Parathyroid adenoma (tissue), 2 donors: ENCODE results near the gene KLHL6.
"Not testable (repeated sequence)": the region's sequence is repeated elsewhere in the genome, so short reads cannot be mapped to it uniquely, and the experiment has no call there.

Source experiments
- H2AFZ ChIP-seq: fragments of 300-600 bp; sonication (generic); one replicate; pipeline ENCODE4 v1.7.0; 2017; ENCODE audit warnings: antibody characterized with exemption, mild to moderate bottlenecking
- H3K27ac ChIP-seq: fragments of 300-600 bp; sonication (generic); one replicate; pipeline ENCODE4 v1.7.0; 2017
- H3K27me3 ChIP-seq: fragments of 300-600 bp; sonication (generic); one replicate; pipeline ENCODE4 v1.7.0; 2017; ENCODE audit warnings: low read length; ENCODE audit not compliant: control insufficient read depth, insufficient read depth
- H3K36me3 ChIP-seq: fragments of 300-600 bp; sonication (generic); one replicate; pipeline ENCODE4 v1.7.0; 2017; ENCODE audit warnings: low read length; ENCODE audit not compliant: control insufficient read depth, insufficient read depth
- H3K4me1 ChIP-seq: fragments of 300-600 bp; sonication (generic); one replicate; pipeline ENCODE4 v1.7.0; 2017; ENCODE audit warnings: control low read depth
- H3K4me2 ChIP-seq: fragments of 300-600 bp; sonication (generic); one replicate; pipeline ENCODE4 v1.7.0; 2017; ENCODE audit warnings: low read length
- H3K4me3 ChIP-seq: fragments of 300-600 bp; sonication (generic); one replicate; pipeline ENCODE4 v1.7.0; 2017; ENCODE audit warnings: low read depth, low read length
- H3K79me2 ChIP-seq: fragments of 300-600 bp; sonication (generic); one replicate; pipeline ENCODE4 v1.7.0; 2017; ENCODE audit warnings: control low read depth
- H3K9ac ChIP-seq: fragments of 300-600 bp; sonication (generic); one replicate; pipeline ENCODE4 v1.7.0; 2017; ENCODE audit warnings: mild to moderate bottlenecking
- H3K9me3 ChIP-seq: fragments of 300-600 bp; sonication (generic); one replicate; pipeline ENCODE4 v1.7.0; 2017; ENCODE audit warnings: low read length; ENCODE audit not compliant: control insufficient read depth
- CTCF ChIP-seq: fragments of 300-600 bp; sonication (generic); IDR thresholded peaks from one replicate; pipeline ENCODE4 v1.7.0; 2017; ENCODE audit warnings: antibody characterized with exemption, mild to moderate bottlenecking
- donor health status: primary hyperparathyroidism.

KLHL6 gene

GRCh38 chr3:183475016-183475763 lies 80.3 kb downstream of the KLHL6 start:
- H3K4me2 ChIP-seq, result no peak overlapping the region
- H3K27me3 ChIP-seq, result no peaks in the 10 kb centered on the region
- no peaks in the 10 kb centered on the region for H3K79me2 ChIP-seq
- H3K36me3 ChIP-seq, result no peaks in the 10 kb centered on the region
- TF ChIP-seq CTCF, result no peak
- no peak overlapping the region for H3K9ac ChIP-seq
- no peak overlapping the region for H3K27ac ChIP-seq
- H3K4me3 ChIP-seq, result no peak overlapping the region
- no peak overlapping the region for H2AFZ ChIP-seq
- no peaks in the 10 kb centered on the region for H3K4me1 ChIP-seq
- no peaks in the 10 kb centered on the region for H3K9me3 ChIP-seq

GRCh38 chr3:183473969-183474368 lies 81.5 kb downstream of the KLHL6 start:
- no peaks in the 10 kb centered on the region for H3K36me3 ChIP-seq
- H2AFZ ChIP-seq, result peak overlapping the region; percentile 3
- H3K4me3 ChIP-seq, result no peak overlapping the region
- no peak overlapping the region for H3K9ac ChIP-seq
- no peak for TF ChIP-seq CTCF
- H3K9me3 ChIP-seq, result no peaks in the 10 kb centered on the region
- no peak overlapping the region for H3K4me2 ChIP-seq
- no peaks in the 10 kb centered on the region for H3K27me3 ChIP-seq
- no peak overlapping the region for H3K27ac ChIP-seq
- H3K4me1 ChIP-seq, result no peaks in the 10 kb centered on the region
- no peaks in the 10 kb centered on the region for H3K79me2 ChIP-seq

DNA sequence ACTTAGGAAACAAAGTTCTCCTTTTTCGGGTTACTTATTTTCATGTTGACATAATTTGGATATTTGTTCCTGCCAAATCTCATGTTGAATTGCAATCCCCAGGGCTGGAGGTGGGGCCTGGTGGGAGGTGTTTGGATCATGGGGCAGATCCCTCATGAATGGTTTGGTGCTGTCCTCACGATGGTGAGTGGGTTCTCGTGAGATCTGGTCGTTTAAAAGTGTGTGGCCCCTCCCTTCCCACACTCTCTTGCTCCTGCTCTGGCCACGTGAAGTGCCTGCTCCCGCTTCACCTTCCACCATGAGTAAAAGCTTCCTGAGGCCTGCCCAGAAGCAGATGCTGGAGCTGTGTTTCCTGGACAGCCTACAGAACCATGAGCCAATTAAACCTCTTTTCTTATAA lies 83.4 kb downstream of the KLHL6 start:
- H3K9ac ChIP-seq, result no peak overlapping the region
- H3K4me1 ChIP-seq, result no peaks in the 10 kb centered on the region
- no peaks in the 10 kb centered on the region for H3K27me3 ChIP-seq
- no peak for TF ChIP-seq CTCF
- H3K9me3 ChIP-seq, result no peaks in the 10 kb centered on the region
- no peaks in the 10 kb centered on the region for H3K79me2 ChIP-seq
- no peak overlapping the region for H3K27ac ChIP-seq
- H3K4me2 ChIP-seq, result no peak overlapping the region
- no peak overlapping the region for H3K4me3 ChIP-seq
- H2AFZ ChIP-seq, result no peak overlapping the region
- H3K36me3 ChIP-seq, result no peaks in the 10 kb centered on the region

GRCh38 chr3:183468424-183468823 lies 87.1 kb downstream of the KLHL6 start:
- Histone ChIP-seq H2AFZ (no peak overlapping the region), H3K9me3 (no peaks in the 10 kb centered on the region), H3K9ac (no peak overlapping the region), H3K27ac (no peak overlapping the region), H3K79me2 (no peaks in the 10 kb centered on the region), H3K27me3 (no peaks in the 10 kb centered on the region), H3K4me3 (no peak overlapping the region), H3K36me3 (no peaks in the 10 kb centered on the region), H3K4me1 (no peaks in the 10 kb centered on the region), H3K4me2 (no peak overlapping the region)
- no peak for TF ChIP-seq CTCF

DNA sequence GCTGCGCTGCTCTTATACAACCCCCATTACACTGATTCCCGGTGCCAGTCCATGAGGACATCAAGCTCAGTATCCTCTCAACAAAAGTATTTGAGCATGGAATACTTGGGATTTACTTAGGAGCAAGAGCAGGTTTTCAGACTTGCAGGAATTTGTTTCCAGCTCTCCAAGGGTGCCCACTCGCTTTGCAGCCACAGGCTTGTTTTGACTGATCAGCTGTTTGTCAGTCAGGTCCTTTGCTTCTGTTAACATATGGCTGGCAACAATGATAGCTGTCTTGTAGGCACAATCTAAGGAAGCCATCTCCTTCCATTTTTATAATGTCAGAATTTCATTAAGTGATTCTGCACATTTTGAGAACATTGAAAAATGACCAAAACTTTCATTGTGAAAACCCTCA lies 88.9 kb downstream of the KLHL6 start:
- H3K27ac ChIP-seq, result no peak overlapping the region
- no peaks in the 10 kb centered on the region for H3K9me3 ChIP-seq
- no peaks in the 10 kb centered on the region for H3K79me2 ChIP-seq
- H3K4me1 ChIP-seq, result no peaks in the 10 kb centered on the region
- no peaks in the 10 kb centered on the region for H3K27me3 ChIP-seq
- H3K4me2 ChIP-seq, result no peak overlapping the region
- no peak for TF ChIP-seq CTCF
- no peak overlapping the region for H2AFZ ChIP-seq
- H3K4me3 ChIP-seq, result no peak overlapping the region
- H3K9ac ChIP-seq, result no peak overlapping the region
- no peaks in the 10 kb centered on the region for H3K36me3 ChIP-seq

DNA sequence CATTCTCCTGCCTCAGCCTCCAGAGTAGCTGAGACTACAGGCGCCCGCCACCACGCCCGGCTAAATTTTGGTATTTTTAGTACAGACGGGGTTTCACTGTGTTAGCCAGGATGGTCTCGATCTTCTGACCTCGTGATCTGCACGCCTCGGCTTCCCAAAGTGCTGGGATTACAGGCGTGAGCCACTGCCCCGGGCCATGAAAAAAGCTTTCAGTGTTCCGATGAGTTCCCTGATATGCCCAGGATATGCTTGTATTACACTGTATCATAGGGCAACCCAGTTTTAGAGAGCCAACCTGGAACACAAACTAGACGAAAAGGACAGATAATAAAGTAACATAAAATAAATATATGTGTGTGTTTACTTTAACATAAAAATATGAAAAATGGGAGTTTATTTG lies 89.8 kb downstream of the KLHL6 start:
- not testable (repeated sequence) for H3K36me3 ChIP-seq, H3K4me2 ChIP-seq, H3K4me3 ChIP-seq, H3K4me1 ChIP-seq, H2AFZ ChIP-seq, H3K9ac ChIP-seq, H3K79me2 ChIP-seq, H3K9me3 ChIP-seq, H3K27me3 ChIP-seq, H3K27ac ChIP-seq
